HUES64 (cell line): ENCODE data around the gene DCHS2. TPM values are rescaled to one million over a fixed set of nuclear protein-coding genes. Genes with fewer than 3 reads are reported as not detected.

ENCODE experiments used
- H3K27ac ChIP-seq: 2 replicates; pipeline ENCODE4 v1.7.0; 2013; ENCODE audit warnings: low read depth, low read length, inconsistent platforms
- H3K27me3 ChIP-seq: 2 replicates; pipeline ENCODE4 v1.6.1; 2013; ENCODE audit warnings: mild to moderate bottlenecking, low read length; ENCODE audit not compliant: insufficient read depth
- H3K36me3 ChIP-seq: 2 replicates; pipeline ENCODE4 v1.6.1; 2013; ENCODE audit warnings: mild to moderate bottlenecking, low read length; ENCODE audit not compliant: insufficient read depth
- H3K4me1 ChIP-seq: 2 replicates; pipeline ENCODE4 v1.6.1; 2013; ENCODE audit warnings: mild to moderate bottlenecking, low read length, moderate library complexity; ENCODE audit not compliant: insufficient read depth
- H3K4me3 ChIP-seq: 2 replicates; pipeline ENCODE4 v1.5.1; 2013; ENCODE audit warnings: mild to moderate bottlenecking, low read length, moderate library complexity
- H3K9ac ChIP-seq: 2 replicates; pipeline ENCODE4 v1.6.1; 2013; ENCODE audit warnings: mild to moderate bottlenecking, low read depth, low read length
- H3K9me3 ChIP-seq: 2 replicates; pipeline ENCODE4 v1.6.1; 2013; ENCODE audit warnings: low read depth, low read length; ENCODE audit not compliant: insufficient read depth
- WGBS: fragments of 150-250, 120-280 bp; methylation state at CpG from one replicate; pipeline ENCODE4 v1.1.7; 2013; ENCODE audit warnings: missing lambda C conversion rate; 5-methylcytosine and 5-hydroxymethylcytosine counted together
- polyA plus RNA-seq, 2 experiments: library from polyadenylated mRNA; stranded (reverse); fragments of 50-300 nt; gene quantifications; one replicate each; pipeline ENCODE4 v1.2.3, GENCODE V29; 2013

The DCHS2 gene
- 0.30 TPM for polyA plus RNA-seq (2013, experiment 1 of 2)
- 0.44 TPM for polyA plus RNA-seq (2013, experiment 2 of 2)

- Histone ChIP-seq H3K9ac (no peak within 1 kb of the TSS), H3K27ac (no peak within 1 kb of the TSS), H3K4me3 (peak within 1 kb of the TSS; percentile 64), H3K4me1 (no peaks in the 10 kb centered on the region), H3K36me3 (no peaks in the 10 kb centered on the region), H3K27me3 (peaks cover 76% of the 10 kb centered on the region), H3K9me3 (no peaks in the 10 kb centered on the region)
- WGBS, result under 1% methylated on average over 53 of the region's 53 CpGs
Observed at GRCh38 chr4:154491341-154492271, at the start of gene DCHS2. Gene DCHS2 (minus strand): TSS chr4:154491799. CDS start chr4:154491355, 444 bp downstream.

- no peak overlapping the region for H3K9ac ChIP-seq
- no peaks in the 10 kb centered on the region for H3K9me3 ChIP-seq
- H3K4me3 ChIP-seq, result no peak overlapping the region
- no peaks in the 10 kb centered on the region for H3K4me1 ChIP-seq
- no peak overlapping the region for H3K27ac ChIP-seq
- peaks cover 37% of the 10 kb centered on the region for H3K36me3 ChIP-seq
- H3K27me3 ChIP-seq, result no peaks in the 10 kb centered on the region
- WGBS, result 91% methylated on average over 1 of the region's 1 CpG
Observed at GRCh38 chr4:154534296-154534695, 42.7 kb upstream of the DCHS2 start.

DNA sequence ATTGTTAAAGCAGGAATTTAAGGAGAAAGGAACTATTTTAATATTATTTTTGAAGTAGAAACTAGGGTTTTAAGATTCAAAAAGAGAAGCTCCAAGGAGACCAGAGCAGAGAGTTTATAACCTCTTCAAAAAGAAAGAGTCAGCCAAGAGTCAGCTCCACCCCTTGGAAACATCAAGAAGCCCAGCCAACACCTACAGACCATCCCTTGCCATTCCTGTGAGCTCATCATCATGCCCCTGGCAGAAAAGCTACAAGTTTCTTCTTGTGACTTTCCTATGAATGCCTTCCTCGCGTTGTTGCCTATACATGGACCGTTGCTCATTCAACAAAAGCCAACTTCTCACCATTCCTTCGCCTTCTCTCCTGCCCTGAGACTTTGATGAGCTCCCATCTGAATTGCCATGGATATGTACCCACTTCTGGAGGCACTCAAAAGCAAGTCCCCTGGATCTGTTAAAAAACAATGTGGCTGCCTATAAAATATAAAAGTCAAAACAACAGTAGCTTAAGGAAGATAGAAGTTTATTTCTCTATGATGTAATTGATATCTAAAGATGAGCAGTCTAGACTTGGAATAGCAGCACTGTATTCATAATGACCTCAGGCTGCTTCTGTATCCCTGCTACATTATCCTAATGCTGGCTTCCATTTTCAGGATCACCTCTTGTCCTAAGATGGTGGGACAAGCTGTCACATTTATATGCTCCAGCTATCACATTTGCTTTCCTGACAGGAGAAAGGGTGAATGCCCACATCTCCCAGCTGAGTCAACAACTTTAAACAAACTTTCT is 38.3 kb upstream of the DCHS2 start:
- WGBS, result 91% methylated on average over 4 of the region's 4 CpGs

GRCh38 chr4:154528869-154529268 is 37.3 kb upstream of the DCHS2 start:
- no peak overlapping the region for H3K9ac ChIP-seq
- no peaks in the 10 kb centered on the region for H3K36me3 ChIP-seq
- peaks cover 7% of the 10 kb centered on the region; the same call in 1 of the 2 replicates for H3K4me1 ChIP-seq
- H3K9me3 ChIP-seq, result no peaks in the 10 kb centered on the region
- no peaks in the 10 kb centered on the region for H3K27me3 ChIP-seq
- WGBS, result 90% methylated on average over 2 of the region's 2 CpGs
- H3K27ac ChIP-seq, result no peak overlapping the region
- H3K4me3 ChIP-seq, result no peak overlapping the region

More for the DNA sequence above, 38.3 kb upstream of the DCHS2 start:
- Histone ChIP-seq H3K27ac (no peak overlapping the region), H3K36me3 (no peaks in the 10 kb centered on the region), H3K9me3 (no peaks in the 10 kb centered on the region), H3K9ac (no peak overlapping the region), H3K4me1 (peaks cover 7% of the 10 kb centered on the region; the same call in 1 of the 2 replicates), H3K27me3 (no peaks in the 10 kb centered on the region), H3K4me3 (no peak overlapping the region)

DNA sequence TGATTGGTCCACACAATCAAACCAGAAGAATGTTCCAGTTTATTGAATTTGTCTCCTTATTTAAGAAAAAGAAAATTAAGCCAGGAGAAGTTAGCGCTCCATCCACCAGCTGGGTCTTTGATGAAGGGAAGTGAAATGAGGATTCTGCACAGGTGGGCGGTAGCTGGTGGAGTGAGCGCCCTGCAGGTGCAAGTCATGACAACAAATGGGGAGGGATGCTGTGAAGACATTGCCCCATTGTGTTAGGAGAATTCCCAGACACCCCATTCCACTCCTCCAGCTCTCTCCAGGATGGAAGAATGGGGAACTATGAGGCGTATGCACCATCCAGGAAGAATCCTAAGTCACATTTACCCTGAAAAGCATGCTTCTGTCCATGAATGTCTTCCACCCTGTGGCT is 35.7 kb upstream of the DCHS2 start:
- 91% methylated on average over 4 of the region's 4 CpGs for WGBS
- Histone ChIP-seq H3K9ac (no peak overlapping the region), H3K27me3 (no peaks in the 10 kb centered on the region), H3K9me3 (no peaks in the 10 kb centered on the region), H3K36me3 (no peaks in the 10 kb centered on the region), H3K27ac (no peak overlapping the region), H3K4me3 (no peak overlapping the region), H3K4me1 (peaks cover 7% of the 10 kb centered on the region; the same call in 1 of the 2 replicates)

DNA sequence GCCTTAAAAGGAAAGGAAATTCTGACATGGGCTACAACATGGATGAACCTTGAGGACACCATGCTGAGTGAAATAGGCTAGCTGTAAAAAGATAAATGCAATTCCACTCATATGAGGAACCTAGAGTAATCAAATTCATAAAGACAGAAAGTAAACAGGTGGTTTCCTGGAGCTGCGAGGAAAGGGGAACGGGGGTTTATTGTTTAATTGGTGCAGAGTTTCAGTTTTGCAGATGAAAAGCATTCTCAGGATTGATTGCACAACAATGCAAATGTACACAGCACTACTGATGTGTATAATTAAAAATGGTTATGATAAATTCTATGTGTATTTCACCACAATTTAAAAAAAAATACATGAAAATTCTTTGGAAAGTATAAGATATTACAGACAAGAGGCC is 34.6 kb upstream of the DCHS2 start:
- H3K9me3 ChIP-seq, result no peaks in the 10 kb centered on the region
- H3K36me3 ChIP-seq, result no peaks in the 10 kb centered on the region
- peaks cover 7% of the 10 kb centered on the region; the same call in 1 of the 2 replicates for H3K4me1 ChIP-seq
- no peaks in the 10 kb centered on the region for H3K27me3 ChIP-seq
- H3K9ac ChIP-seq, result no peak overlapping the region
- WGBS, result 94% methylated on average over 2 of the region's 2 CpGs
- H3K27ac ChIP-seq, result no peak overlapping the region
- no peak overlapping the region for H3K4me3 ChIP-seq

DNA sequence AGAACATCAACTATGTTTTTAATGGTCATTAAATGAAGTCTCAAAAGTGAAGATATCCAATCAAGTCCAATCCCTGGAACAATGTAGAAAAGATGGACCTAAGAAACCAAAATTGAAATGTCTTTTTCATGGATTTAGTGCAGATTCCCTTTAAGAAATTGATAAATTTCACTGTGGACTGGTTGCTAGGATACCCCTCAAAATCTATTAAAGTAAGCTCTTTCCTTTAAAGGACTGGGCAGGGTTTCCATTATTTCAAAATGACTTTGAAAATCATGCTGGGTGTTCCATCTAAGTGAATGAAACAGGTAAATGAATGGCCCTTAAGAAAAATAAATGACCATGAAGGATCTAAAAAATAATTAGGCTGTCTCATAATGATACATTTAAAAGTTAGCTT is 30.0 kb upstream of the DCHS2 start:
- Histone ChIP-seq H3K36me3 (no peaks in the 10 kb centered on the region), H3K27ac (no peak overlapping the region), H3K4me1 (no peaks in the 10 kb centered on the region), H3K4me3 (no peak overlapping the region), H3K27me3 (no peaks in the 10 kb centered on the region), H3K9me3 (no peaks in the 10 kb centered on the region), H3K9ac (no peak overlapping the region)

DNA sequence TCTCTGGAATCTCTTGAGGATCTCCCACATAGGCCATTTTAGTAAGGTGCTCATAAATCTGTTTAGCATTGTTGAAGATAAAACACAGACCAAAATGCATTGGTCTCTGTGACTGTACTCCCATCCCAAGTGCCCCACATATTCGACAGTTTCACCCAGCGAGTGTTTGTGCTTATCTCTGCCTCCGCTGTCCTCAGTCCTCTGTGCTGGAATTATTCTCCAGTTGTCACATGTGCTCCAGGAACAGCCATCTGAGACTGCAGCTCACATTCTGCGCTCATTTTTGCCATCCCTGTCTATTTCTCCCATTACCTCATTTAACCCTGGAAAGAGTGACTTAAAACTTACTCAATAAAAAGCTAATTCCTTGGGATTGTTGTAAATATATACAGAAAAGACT is 27.6 kb upstream of the DCHS2 start:
- H3K9ac ChIP-seq, result no peak overlapping the region
- H3K27me3 ChIP-seq, result no peaks in the 10 kb centered on the region
- H3K4me3 ChIP-seq, result no peak overlapping the region
- WGBS, result 93% methylated on average over 4 of the region's 4 CpGs
- no peaks in the 10 kb centered on the region for H3K36me3 ChIP-seq
- no peaks in the 10 kb centered on the region for H3K4me1 ChIP-seq
- H3K27ac ChIP-seq, result no peak overlapping the region
- no peaks in the 10 kb centered on the region for H3K9me3 ChIP-seq

- Histone ChIP-seq H3K4me1 (peaks cover under 1% of the 10 kb centered on the region; the same call in 1 of the 2 replicates), H3K9me3 (no peaks in the 10 kb centered on the region), H3K9ac (no peak overlapping the region), H3K27me3 (no peaks in the 10 kb centered on the region), H3K27ac (no peak overlapping the region), H3K36me3 (no peaks in the 10 kb centered on the region), H3K4me3 (no peak overlapping the region)
- 96% methylated on average over 4 of the region's 4 CpGs for WGBS
Observed at GRCh38 chr4:154517591-154517990, 26.0 kb upstream of the DCHS2 start.

DNA sequence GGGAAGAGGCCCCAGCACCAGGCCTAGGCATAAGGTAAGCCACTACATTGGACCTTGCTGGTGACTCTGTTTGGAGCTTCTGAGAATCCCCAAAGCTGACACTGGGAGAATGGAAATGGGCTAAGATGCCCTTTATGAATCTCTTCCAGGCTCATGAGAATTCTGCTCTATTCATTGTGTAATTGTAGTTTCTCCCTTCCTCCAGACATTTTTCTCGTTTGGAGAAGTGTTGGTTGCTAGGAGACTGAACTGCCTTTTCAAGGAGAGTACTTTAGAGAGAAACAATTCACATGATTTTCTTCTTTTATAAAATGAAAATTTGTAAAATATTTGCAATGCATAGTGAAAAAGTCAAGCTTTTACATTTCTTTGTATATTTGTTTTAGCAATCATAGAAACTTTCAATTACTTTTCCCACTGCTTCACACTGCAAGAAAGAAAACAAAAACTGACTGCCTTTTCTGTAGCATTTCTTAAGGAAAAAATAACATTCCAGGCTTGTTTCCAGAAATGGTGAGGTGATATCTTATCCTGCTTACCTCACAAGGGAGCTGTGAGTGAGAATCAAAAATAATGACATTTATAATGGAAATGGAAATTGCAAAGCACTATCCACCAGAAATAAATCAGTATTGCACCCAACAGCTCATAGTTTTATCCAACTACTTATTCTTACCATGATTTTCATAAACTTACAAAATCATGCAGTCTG is 24.9 kb upstream of the DCHS2 start:
- Histone ChIP-seq H3K4me1 (peaks cover 10% of the 10 kb centered on the region), H3K27ac (no peak overlapping the region), H3K27me3 (no peaks in the 10 kb centered on the region), H3K36me3 (no peaks in the 10 kb centered on the region), H3K4me3 (no peak overlapping the region), H3K9me3 (no peaks in the 10 kb centered on the region), H3K9ac (no peak overlapping the region)
- WGBS, result no CpG with 5 or more reads among the region's 1 CpG
